Measurements from ENCODE around the gene CNGA1.

CNGA1 gene

DNA sequence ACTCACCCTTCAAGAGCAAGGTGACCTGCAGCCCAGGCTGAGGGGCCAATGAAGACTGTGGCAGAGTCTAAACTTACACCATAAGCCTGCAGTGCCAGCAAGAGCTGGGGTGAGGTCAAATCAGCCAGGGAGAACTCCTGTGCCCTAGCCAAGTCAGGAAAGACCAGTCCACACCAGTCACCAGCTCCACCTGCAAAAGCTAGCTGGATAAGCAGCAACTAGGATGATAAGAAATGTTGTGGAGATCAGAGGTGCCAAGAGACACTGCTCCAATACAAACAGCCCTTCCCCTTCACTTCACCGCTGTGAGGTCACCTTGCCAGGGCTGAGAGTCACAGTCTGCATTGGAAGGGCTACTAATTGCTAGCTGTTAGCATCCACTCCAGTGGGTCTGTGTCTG, 31.4 kb upstream of the CNGA1 start:
- Histone ChIP-seq H3K4me3 (ENCODE audit: control insufficient read depth in 1 of 7, extremely low read depth in 1 of 7, insufficient read depth in 4 of 7, low read depth in 2 of 7, low read length in 6 of 7) (peak overlapping the region in 1 of 7 experiments; percentile 49), H3K27me3 (replicated peaks in 2 of 5; ENCODE audit: control insufficient read depth in 4 of 5, insufficient read depth in 5 of 5, low read length in 4 of 5) (peaks cover 0 to 15% (median 0%) of the 10 kb centered on the region in 5 experiments), H3K4me1 (ENCODE audit: control extremely low read depth in 1 of 4, control insufficient read depth in 4 of 4, insufficient read depth in 4 of 4, low read length in 3 of 4) (peaks cover 13 to 25% (median 19%) of the 10 kb centered on the region in 4 experiments), H3K27ac (ENCODE audit: insufficient read depth in 1 of 2, low read depth in 1 of 2, low read length in 2 of 2, poor library complexity in 1 of 2, severe bottlenecking in 2 of 2) (no peak overlapping the region), H3K9me3 (ENCODE audit: control extremely low read depth in 1 of 5, control insufficient read depth in 4 of 5, insufficient read depth in 2 of 5, low read depth in 1 of 5, low read length in 4 of 5) (no peaks in the 10 kb centered on the region), H3K36me3 (ENCODE audit: control insufficient read depth in 4 of 4, insufficient read depth in 4 of 4, low read length in 3 of 4) (no peaks in the 10 kb centered on the region)
- POLR2A ChIA-PET = no interaction called here
- WGBS (ENCODE audit: insufficient coverage) = 90% methylated on average over 1 of the region's 1 CpG
- CTCF ChIA-PET = interaction anchor here (0.8 to 2.6 kb wide), 6 partner anchors 12 to 89 kb away, joined by 3 to 11 read pairs (median 4); partner anchors contain the start of genes CNGA1 and NIPAL1
- peak in 2 of 3 donors; percentile 11 to 19 for DNase-seq

DNA sequence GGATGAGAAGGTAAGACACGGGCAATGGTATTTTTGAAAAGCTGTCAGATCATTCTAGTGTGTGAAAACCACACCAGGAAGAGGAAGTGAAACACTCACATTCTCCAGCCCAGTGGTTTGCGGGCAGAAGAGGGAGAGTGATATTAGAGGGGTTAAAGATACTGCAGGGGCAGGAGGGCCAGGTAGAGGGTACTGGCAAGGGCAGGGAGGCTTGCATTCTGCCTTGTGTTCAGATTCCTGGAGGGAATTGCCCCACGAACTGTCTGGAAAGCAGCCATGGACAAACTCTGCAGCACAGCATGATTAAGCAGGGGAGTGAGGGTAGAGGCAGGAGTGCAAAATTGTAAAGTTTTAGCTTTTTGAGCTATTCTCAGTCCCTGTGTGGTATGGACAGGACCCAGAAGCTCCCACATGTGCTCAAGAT, 31.0 kb upstream of the CNGA1 start:
- Histone ChIP-seq H3K4me3 (ENCODE audit: control insufficient read depth in 1 of 7, extremely low read depth in 1 of 7, insufficient read depth in 4 of 7, low read depth in 2 of 7, low read length in 6 of 7) (peak overlapping the region in 3 of 7 experiments; percentile 21 to 49 (median 34)), H3K27ac (ENCODE audit: insufficient read depth in 1 of 2, low read depth in 1 of 2, low read length in 2 of 2, poor library complexity in 1 of 2, severe bottlenecking in 2 of 2) (no peak overlapping the region), H3K9me3 (ENCODE audit: control extremely low read depth in 1 of 5, control insufficient read depth in 4 of 5, insufficient read depth in 2 of 5, low read depth in 1 of 5, low read length in 4 of 5) (no peaks in the 10 kb centered on the region), H3K27me3 (replicated peaks in 2 of 5; ENCODE audit: control insufficient read depth in 4 of 5, insufficient read depth in 5 of 5, low read length in 4 of 5) (peaks cover 0 to 15% (median 0%) of the 10 kb centered on the region in 5 experiments), H3K36me3 (ENCODE audit: control insufficient read depth in 4 of 4, insufficient read depth in 4 of 4, low read length in 3 of 4) (no peaks in the 10 kb centered on the region), H3K4me1 (ENCODE audit: control extremely low read depth in 1 of 4, control insufficient read depth in 4 of 4, insufficient read depth in 4 of 4, low read length in 3 of 4) (peaks cover 13 to 25% (median 19%) of the 10 kb centered on the region in 4 experiments)
- ChIA-PET POLR2A (interaction anchor here (0.6 kb wide), 1 partner anchor 21 kb away, joined by 3 read pairs; no protein-coding TSS in a partner anchor), CTCF (interaction anchor here (0.8 to 2.6 kb wide), 5 partner anchors 11 to 89 kb away, joined by 3 to 11 read pairs (median 4); partner anchors contain the start of genes CNGA1 and NIPAL1)
- DNase-seq = peak; percentile 70 to 92 (median 89)
- WGBS (ENCODE audit: insufficient coverage) = 0% methylated on average over 3 of the region's 3 CpGs

DNA sequence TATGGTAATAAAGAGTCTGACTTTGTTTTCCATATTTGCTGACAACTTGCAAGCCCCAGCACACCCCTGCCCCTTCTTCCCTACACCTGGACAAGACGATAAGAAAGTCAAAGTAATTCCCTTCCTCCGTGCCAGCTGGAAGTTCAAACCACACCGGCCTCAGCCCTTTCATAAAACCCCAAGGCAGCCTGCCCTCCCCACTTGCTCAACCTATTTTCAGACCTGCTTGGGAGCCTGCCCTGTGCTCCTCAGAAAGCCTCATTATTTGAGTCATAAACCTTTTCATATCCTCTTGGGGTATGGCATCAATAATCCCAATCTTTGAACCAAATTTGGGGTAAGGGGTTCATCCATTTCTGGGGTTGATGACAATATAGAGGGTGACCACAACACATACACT, 29.6 kb upstream of the CNGA1 start:
- WGBS (ENCODE audit: insufficient coverage) = 57% methylated on average over 3 of the region's 3 CpGs
- POLR2A ChIA-PET = no interaction called here
- no peak overlapping the region for H3K4me3 ChIP-seq (ENCODE audit: control insufficient read depth in 1 of 7, extremely low read depth in 1 of 7, insufficient read depth in 4 of 7, low read depth in 2 of 7, low read length in 6 of 7)
- H3K27ac ChIP-seq (ENCODE audit: insufficient read depth in 1 of 2, low read depth in 1 of 2, low read length in 2 of 2, poor library complexity in 1 of 2, severe bottlenecking in 2 of 2) = no peak overlapping the region
- no peaks in the 10 kb centered on the region for H3K36me3 ChIP-seq (ENCODE audit: control insufficient read depth in 4 of 4, insufficient read depth in 4 of 4, low read length in 3 of 4)
- peaks cover 13 to 25% (median 19%) of the 10 kb centered on the region in 4 experiments for H3K4me1 ChIP-seq (ENCODE audit: control extremely low read depth in 1 of 4, control insufficient read depth in 4 of 4, insufficient read depth in 4 of 4, low read length in 3 of 4)
- DNase-seq = peak in 2 of 3 donors; percentile 8 to 35
- no peaks in the 10 kb centered on the region for H3K9me3 ChIP-seq (ENCODE audit: control extremely low read depth in 1 of 5, control insufficient read depth in 4 of 5, insufficient read depth in 2 of 5, low read depth in 1 of 5, low read length in 4 of 5)
- peaks cover 0 to 15% (median 0%) of the 10 kb centered on the region in 5 experiments for H3K27me3 ChIP-seq (replicated peaks in 2 of 5; ENCODE audit: control insufficient read depth in 4 of 5, insufficient read depth in 5 of 5, low read length in 4 of 5)
- CTCF ChIA-PET = interaction anchor here (1.5 to 2.6 kb wide), 2 partner anchors 12 to 28 kb away, joined by 4 to 11 read pairs; partner anchors contain the start of genes CNGA1 and NIPAL1

DNA sequence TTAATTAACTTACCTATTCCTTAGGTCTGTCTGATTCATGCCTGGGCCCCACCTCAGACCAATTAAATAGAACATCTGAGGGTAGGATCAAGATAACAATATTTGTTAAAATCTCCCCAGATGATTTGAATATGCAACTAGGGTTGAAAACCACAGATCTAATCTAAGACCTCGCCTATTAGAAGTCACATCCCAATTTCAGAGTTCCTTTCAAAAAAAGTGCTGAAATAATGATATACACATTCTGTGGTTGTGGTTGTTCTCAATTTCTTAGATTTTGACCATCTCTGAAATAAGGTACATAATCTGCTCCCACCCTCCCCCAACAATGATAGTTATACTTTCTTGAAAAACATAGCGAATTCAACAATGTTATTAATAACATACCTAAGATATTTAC, 27.8 kb upstream of the CNGA1 start:
- Histone ChIP-seq H3K36me3 (ENCODE audit: control insufficient read depth in 4 of 4, insufficient read depth in 4 of 4, low read length in 3 of 4) (no peaks in the 10 kb centered on the region), H3K27ac (ENCODE audit: insufficient read depth in 1 of 2, low read depth in 1 of 2, low read length in 2 of 2, poor library complexity in 1 of 2, severe bottlenecking in 2 of 2) (no peak overlapping the region), H3K4me3 (ENCODE audit: control insufficient read depth in 1 of 7, extremely low read depth in 1 of 7, insufficient read depth in 4 of 7, low read depth in 2 of 7, low read length in 6 of 7) (no peak overlapping the region), H3K27me3 (replicated peaks in 2 of 5; ENCODE audit: control insufficient read depth in 4 of 5, insufficient read depth in 5 of 5, low read length in 4 of 5) (peaks cover 0 to 6% (median 0%) of the 10 kb centered on the region in 5 experiments), H3K4me1 (ENCODE audit: control extremely low read depth in 1 of 4, control insufficient read depth in 4 of 4, insufficient read depth in 4 of 4, low read length in 3 of 4) (peaks cover 13 to 25% (median 19%) of the 10 kb centered on the region in 4 experiments), H3K9me3 (ENCODE audit: control extremely low read depth in 1 of 5, control insufficient read depth in 4 of 5, insufficient read depth in 2 of 5, low read depth in 1 of 5, low read length in 4 of 5) (no peaks in the 10 kb centered on the region)
- CTCF ChIA-PET = interaction anchor here (1.5 kb wide), 1 partner anchor 10 kb away, joined by 4 read pairs; no protein-coding TSS in a partner anchor
- no peak for DNase-seq
- no CpG with 5 or more reads among the region's 2 CpGs for WGBS (ENCODE audit: insufficient coverage)
- POLR2A ChIA-PET = no interaction called here

- Histone ChIP-seq H3K4me3 (ENCODE audit: control insufficient read depth in 1 of 7, extremely low read depth in 1 of 7, insufficient read depth in 4 of 7, low read depth in 2 of 7, low read length in 6 of 7) (no peak overlapping the region), H3K4me1 (ENCODE audit: control extremely low read depth in 1 of 4, control insufficient read depth in 4 of 4, insufficient read depth in 4 of 4, low read length in 3 of 4) (peaks cover 13 to 25% (median 19%) of the 10 kb centered on the region in 4 experiments)
Measured at GRCh38 chr4:48043504-48043903, 27.0 kb upstream of the CNGA1 start.

DNA sequence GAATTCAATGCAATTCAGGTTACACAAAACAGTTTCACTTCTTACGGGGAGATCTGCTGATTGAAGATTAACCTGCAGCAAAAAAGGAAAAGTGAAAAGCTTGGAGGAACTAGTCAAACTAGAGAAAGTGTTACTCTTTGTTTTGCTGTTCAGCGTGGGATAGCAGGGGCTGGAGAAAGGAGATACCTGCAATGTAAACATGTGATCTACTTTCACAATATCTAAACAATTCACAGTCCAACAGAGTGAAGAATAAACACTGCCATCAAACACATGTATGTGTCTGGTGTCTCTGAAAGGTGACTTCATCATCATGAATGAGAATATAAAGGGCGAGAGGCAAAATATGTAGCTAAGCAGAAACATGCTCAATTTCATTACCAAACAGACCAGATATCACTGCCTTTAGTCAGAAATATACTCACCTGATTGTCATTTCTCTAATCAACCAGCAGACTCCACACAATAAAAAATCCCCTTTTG, 26.5 kb upstream of the CNGA1 start:
- DNase-seq = no peak
- no peak overlapping the region for H3K27ac ChIP-seq (ENCODE audit: insufficient read depth in 1 of 2, low read depth in 1 of 2, low read length in 2 of 2, poor library complexity in 1 of 2, severe bottlenecking in 2 of 2)
- H3K36me3 ChIP-seq (ENCODE audit: control insufficient read depth in 4 of 4, insufficient read depth in 4 of 4, low read length in 3 of 4) = no peaks in the 10 kb centered on the region
- ChIA-PET CTCF (interaction anchor here (1.0 to 1.5 kb wide), 2 partner anchors 9 to 108 kb away, joined by 3 to 4 read pairs; no protein-coding TSS in a partner anchor), POLR2A (no interaction called here)
- no peaks in the 10 kb centered on the region for H3K9me3 ChIP-seq (ENCODE audit: control extremely low read depth in 1 of 5, control insufficient read depth in 4 of 5, insufficient read depth in 2 of 5, low read depth in 1 of 5, low read length in 4 of 5)
- WGBS (ENCODE audit: insufficient coverage) = 100% methylated on average over 1 of the region's 3 CpGs
- H3K4me1 ChIP-seq (ENCODE audit: control extremely low read depth in 1 of 4, control insufficient read depth in 4 of 4, insufficient read depth in 4 of 4, low read length in 3 of 4) = peaks cover 9 to 21% (median 16%) of the 10 kb centered on the region in 4 experiments
- H3K27me3 ChIP-seq (replicated peaks in 2 of 5; ENCODE audit: control insufficient read depth in 4 of 5, insufficient read depth in 5 of 5, low read length in 4 of 5) = peaks cover 0 to 6% (median 0%) of the 10 kb centered on the region in 5 experiments
- H3K4me3 ChIP-seq (ENCODE audit: control insufficient read depth in 1 of 7, extremely low read depth in 1 of 7, insufficient read depth in 4 of 7, low read depth in 2 of 7, low read length in 6 of 7) = no peak overlapping the region

More at GRCh38 chr4:48043504-48043903, 27.0 kb upstream of the CNGA1 start:
- Histone ChIP-seq H3K27ac (ENCODE audit: insufficient read depth in 1 of 2, low read depth in 1 of 2, low read length in 2 of 2, poor library complexity in 1 of 2, severe bottlenecking in 2 of 2) (no peak overlapping the region), H3K36me3 (ENCODE audit: control insufficient read depth in 4 of 4, insufficient read depth in 4 of 4, low read length in 3 of 4) (no peaks in the 10 kb centered on the region), H3K9me3 (ENCODE audit: control extremely low read depth in 1 of 5, control insufficient read depth in 4 of 5, insufficient read depth in 2 of 5, low read depth in 1 of 5, low read length in 4 of 5) (no peaks in the 10 kb centered on the region), H3K27me3 (replicated peaks in 2 of 5; ENCODE audit: control insufficient read depth in 4 of 5, insufficient read depth in 5 of 5, low read length in 4 of 5) (peaks cover 0 to 6% (median 0%) of the 10 kb centered on the region in 5 experiments)
- ChIA-PET POLR2A (no interaction called here), CTCF (no interaction called here)
- no peak for DNase-seq
- 100% methylated on average over 2 of the region's 2 CpGs for WGBS (ENCODE audit: insufficient coverage)

DNA sequence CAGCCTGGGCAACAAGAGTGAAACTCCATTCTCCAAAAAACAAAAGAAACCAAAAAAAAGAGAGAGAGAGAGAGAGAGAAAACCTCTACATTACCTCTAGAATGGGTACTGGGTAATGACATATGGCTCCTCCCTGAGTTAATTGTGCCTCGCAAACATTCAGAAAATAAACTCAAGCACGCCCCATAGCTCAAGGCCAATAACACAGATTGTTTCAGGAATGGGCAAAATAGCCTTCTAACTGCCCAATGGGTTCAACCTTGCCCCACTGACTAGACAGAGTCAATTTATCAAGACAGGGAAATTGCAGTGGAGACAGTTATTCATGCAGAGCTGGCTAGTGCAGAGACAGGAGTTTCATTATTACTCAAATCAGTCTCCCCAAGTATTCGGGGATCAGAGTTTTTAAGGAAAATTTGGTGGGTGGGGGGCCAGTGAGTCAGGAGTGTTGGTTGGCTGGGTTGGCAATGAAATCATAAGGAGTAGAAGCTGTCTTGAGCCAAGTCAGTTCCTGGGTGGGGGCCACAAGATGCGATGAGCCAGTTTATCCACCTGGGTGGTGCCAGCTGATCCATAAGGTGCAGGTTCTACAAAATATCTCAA, 25.2 kb upstream of the CNGA1 start:
- WGBS (ENCODE audit: insufficient coverage) = 81% methylated on average over 3 of the region's 4 CpGs

More for the DNA sequence above, 25.2 kb upstream of the CNGA1 start:
- H3K9me3 ChIP-seq (ENCODE audit: control extremely low read depth in 1 of 5, control insufficient read depth in 4 of 5, insufficient read depth in 2 of 5, low read depth in 1 of 5, low read length in 4 of 5) = no peaks in the 10 kb centered on the region
- ChIA-PET POLR2A (interaction anchor here (0.6 kb wide), 1 partner anchor 405 kb away, joined by 3 read pairs; no protein-coding TSS in a partner anchor), CTCF (interaction anchor here (1.0 to 1.9 kb wide), 4 partner anchors 8 to 107 kb away, joined by 3 to 9 read pairs (median 4); no protein-coding TSS in a partner anchor)
- H3K4me3 ChIP-seq (ENCODE audit: control insufficient read depth in 1 of 7, extremely low read depth in 1 of 7, insufficient read depth in 4 of 7, low read depth in 2 of 7, low read length in 6 of 7) = no peak overlapping the region
- peaks cover 0 to 7% (median 5%) of the 10 kb centered on the region in 4 experiments for H3K4me1 ChIP-seq (ENCODE audit: control extremely low read depth in 1 of 4, control insufficient read depth in 4 of 4, insufficient read depth in 4 of 4, low read length in 3 of 4)
- H3K27ac ChIP-seq (ENCODE audit: insufficient read depth in 1 of 2, low read depth in 1 of 2, low read length in 2 of 2, poor library complexity in 1 of 2, severe bottlenecking in 2 of 2) = no peak overlapping the region
- peaks cover 0 to 6% (median 0%) of the 10 kb centered on the region in 5 experiments for H3K27me3 ChIP-seq (replicated peaks in 2 of 5; ENCODE audit: control insufficient read depth in 4 of 5, insufficient read depth in 5 of 5, low read length in 4 of 5)
- DNase-seq = no peak
- H3K36me3 ChIP-seq (ENCODE audit: control insufficient read depth in 4 of 4, insufficient read depth in 4 of 4, low read length in 3 of 4) = no peaks in the 10 kb centered on the region

All from common myeloid progenitor, CD34-positive (primary cell).